HepG2 (cell line): ENCODE measurements around the gene CMKLR1. TPM values are rescaled to one million over a fixed set of nuclear protein-coding genes. Genes with fewer than 3 reads are reported as not detected.

ENCODE experiments used
- ATAC-seq: fragments of 200-7000 bp; cut with Tn5 transposase; 3 replicates; pipeline ENCODE4 v1.9.1; 2020; ENCODE audit warnings: mild to moderate bottlenecking, moderate library complexity
- BruUV-seq: library from RNA; stranded (reverse); fragments of 400-500 nt; replicated peaks from 2 replicates; lab custom pipeline; 2021; lab: Mats Ljungman, UMichigan
- CTCF ChIA-PET: fragments of 300-600 bp; formaldehyde crosslinking; extraction: SDS; loops from one replicate; lab custom pipeline; 2021; ENCODE audit warnings: low total read pairs, inconsistent platforms, low intra/inter-chr PET ratio; lab: Yijun Ruan, JAX
- POLR2A ChIA-PET: fragments of 350-600 bp; sonication (Branson Sonifier 250); formaldehyde crosslinking; loops from one replicate; lab custom pipeline; 2020; ENCODE audit warnings: antibody characterized with exemption, inconsistent platforms; lab: Yijun Ruan, JAX
- DNase-seq: peaks from one replicate; pipeline ENCODE4 v3.0.0-alpha.2; 2015; ENCODE audit warnings: low spot score
- FAIRE-seq: peaks from 3 replicates; lab custom pipeline; 2011; peaks lifted over from hg19 to GRCh38; lab: Jason Lieb, UNC
- H2AFZ ChIP-seq: one replicate; pipeline ENCODE4 v1.6.1; 2011; ENCODE audit warnings: low read length, inconsistent platforms
- H3K27ac ChIP-seq: fragments of 300-600 bp; 3 replicates; pipeline ENCODE4 v1.8.0; 2011; ENCODE audit warnings: mixed run types, mild to moderate bottlenecking, mixed read lengths, low read length, inconsistent platforms; ENCODE audit not compliant: insufficient read depth; ENCODE audit errors: extremely low read length
- H3K27me3 ChIP-seq, 2 experiments: fragments of 200-600 bp in 1 of 2; 2 replicates in 1 of 2; 3 replicates in 1 of 2; pipeline versions ENCODE4 v1.6.0 to v1.8.0; 2011; ENCODE audit warnings: low read length in 2 of 2, mild to moderate bottlenecking in 2 of 2, moderate library complexity in 2 of 2, inconsistent platforms in 1 of 2; ENCODE audit not compliant: insufficient read depth in 2 of 2, control insufficient read depth in 1 of 2
- H3K36me3 ChIP-seq, 2 experiments: fragments of 200-600 bp in 1 of 2; replicated peaks in 1 of 2; 2 replicates in 1 of 2; 3 replicates in 1 of 2; pipeline versions ENCODE4 v1.5.1 to v1.8.0; 2011; ENCODE audit warnings: low read length in 2 of 2, inconsistent platforms in 1 of 2; ENCODE audit not compliant: insufficient read depth in 2 of 2, control insufficient read depth in 1 of 2
- H3K4me1 ChIP-seq: 2 replicates; pipeline ENCODE4 v1.5.1; 2012; ENCODE audit warnings: low read length, inconsistent platforms; ENCODE audit not compliant: insufficient read depth
- H3K4me2 ChIP-seq: 2 replicates; pipeline ENCODE4 v1.6.0; 2011; ENCODE audit warnings: low read depth, low read length, inconsistent platforms
- H3K4me3 ChIP-seq, 3 experiments: fragments of 200-600 bp in 1 of 3; sonication (generic), shearing (Covaris generic) in 1 of 3; replicated peaks in 1 of 3; 2 replicates each; pipeline ENCODE4 v1.5.1; 2011 to 2016; ENCODE audit warnings: low read length in 3 of 3, inconsistent platforms in 2 of 3, low read depth in 2 of 3, mild to moderate bottlenecking in 2 of 3, control low read depth in 1 of 3, mixed read lengths in 1 of 3; ENCODE audit not compliant: insufficient read depth in 1 of 3
- H3K79me2 ChIP-seq: one replicate; pipeline ENCODE4 v1.6.1; 2011; ENCODE audit warnings: low read length, inconsistent platforms; ENCODE audit not compliant: insufficient read depth
- H3K9ac ChIP-seq: 2 replicates; pipeline ENCODE4 v1.6.0; 2011; ENCODE audit warnings: mild to moderate bottlenecking, low read depth, low read length, inconsistent platforms; ENCODE audit not compliant: insufficient read depth
- H3K9me3 ChIP-seq: 2 replicates; pipeline ENCODE4 v1.5.1; 2012; ENCODE audit warnings: mild to moderate bottlenecking, low read length
- H4K20me1 ChIP-seq: 2 replicates; pipeline ENCODE4 v1.6.0; 2011; ENCODE audit warnings: inconsistent platforms, mild to moderate bottlenecking, low read length, moderate library complexity; ENCODE audit not compliant: insufficient read depth
- EHMT2 ChIP-seq: fragments of 200-600 bp; sonication (generic); IDR thresholded peaks from 2 replicates; pipeline ENCODE4 v1.7.0; 2017; ENCODE audit warnings: antibody characterized with exemption, low read depth, low read length, borderline replicate concordance
- ETV6 ChIP-seq: sonication (generic); formaldehyde crosslinking; conservative IDR thresholded peaks from 2 replicates; pipeline ENCODE4 v1.4.0; 2020; ENCODE audit warnings: missing genetic modification reagents
- EZH2 ChIP-seq: conservative IDR thresholded peaks from 2 replicates; pipeline ENCODE4 v1.6.1; 2012; ENCODE audit warnings: mild to moderate bottlenecking, low read depth, low read length, moderate library complexity
- GFI1 ChIP-seq: sonication (generic); formaldehyde crosslinking; IDR thresholded peaks from 2 replicates; pipeline ENCODE4 v1.5.0; 2020; ENCODE audit warnings: missing genetic modification reagents, mild to moderate bottlenecking, borderline replicate concordance
- NFE2 ChIP-seq: sonication (generic); formaldehyde crosslinking; IDR thresholded peaks from 2 replicates; pipeline ENCODE4 v1.4.0; 2020; ENCODE audit warnings: missing genetic modification reagents
- RFXANK ChIP-seq: IDR thresholded peaks from 2 replicates; pipeline ENCODE4 v1.6.1; 2016
- RFXAP ChIP-seq: sonication (generic); formaldehyde crosslinking; IDR thresholded peaks from 2 replicates; pipeline ENCODE4 v1.4.0; 2020; ENCODE audit warnings: missing genetic modification reagents, borderline replicate concordance
- SAP130 ChIP-seq: IDR thresholded peaks from 2 replicates; pipeline ENCODE4 v1.6.1; 2016; ENCODE audit warnings: low read depth
- ZNF224 ChIP-seq: sonication (generic); formaldehyde crosslinking; IDR thresholded peaks from 2 replicates; pipeline ENCODE4 v1.5.0; 2020; ENCODE audit warnings: mild to moderate bottlenecking, missing genetic modification reagents
- ZNF431 ChIP-seq: sonication (generic); formaldehyde crosslinking; IDR thresholded peaks from 2 replicates; pipeline ENCODE4 v1.9.0; 2022; ENCODE audit warnings: missing genetic modification reagents, low read depth, mild to moderate bottlenecking, borderline replicate concordance
- ZNF546 ChIP-seq: sonication (generic); formaldehyde crosslinking; conservative IDR thresholded peaks from 2 replicates; pipeline ENCODE4 v1.8.1; 2023; ENCODE audit warnings: mild to moderate bottlenecking, missing genetic modification reagents
- WGBS: methylation state at CpG from one replicate; pipeline ENCODE4 v1.1.6; 2017; ENCODE audit warnings: low lambda C conversion rate; 5-methylcytosine and 5-hydroxymethylcytosine counted together
- in situ Hi-C: cut with HindIII; loops from 2 replicates; pipeline ENCODE4 v1.10.0; 2017; ENCODE audit warnings: low pct_unique_long_range_greater_than_20kb; ENCODE audit not compliant: extremely low pct_ligation_motif_present
- intact Hi-C: fragments of 100-400 bp; cut with micrococcal nuclease; formaldehyde crosslinking; loops from one replicate; pipeline ENCODE4 v1.10.0; 2022; ENCODE audit not compliant: unreplicated experiment
- polyA plus RNA-seq, 8 experiments: library from polyadenylated mRNA; depleted of rRNA in 3 of 8; stranded (reverse) in 7 of 8; unstranded in 1 of 8; fragments of >200 nt; fragmentation: Illumina TruSeq in 4 of 8; extraction: Trizol in 4 of 8; gene quantifications; 2 replicates each; pipeline versions ENCODE4 v1.2.1 to v1.2.3, GENCODE V29; 2011 to 2016; ENCODE audit warnings: low read depth in 4 of 8, missing spikeins in 1 of 8, mixed read lengths in 1 of 8; ENCODE audit not compliant: insufficient read depth in 1 of 8
- total RNA-seq, 5 experiments: library from RNA; depleted of rRNA; stranded (reverse); fragments of >200 nt; fragmentation: Illumina TruSeq; extraction: Trizol; gene quantifications; 2 replicates each; pipeline ENCODE4 v1.2.3, GENCODE V29; 2016; ENCODE audit warnings: low read depth in 1 of 5
- TF ChIP-seq, protein P1 (sequence below): sonication (generic); formaldehyde crosslinking; IDR thresholded peaks from 2 replicates; pipeline ENCODE4 v1.4.0; 2020; ENCODE audit warnings: missing genetic modification reagents
- TF ChIP-seq, protein P2 (sequence below), 2 experiments: sonication (generic) in 1 of 2; formaldehyde crosslinking in 1 of 2; IDR thresholded peaks; 2 replicates each; pipeline versions ENCODE4 v1.4.0 to v1.6.1; 2016 to 2020; ENCODE audit warnings: borderline replicate concordance in 1 of 2, low read depth in 1 of 2, mild to moderate bottlenecking in 1 of 2, missing genetic modification reagents in 1 of 2
- TF ChIP-seq, protein P3 (sequence below): sonication (generic); formaldehyde crosslinking; IDR thresholded peaks from 2 replicates; pipeline ENCODE4 v1.4.0; 2020; ENCODE audit warnings: missing genetic modification reagents

CMKLR1 gene
- total and polyA plus RNA-seq, 2 of the 13 experiments (the other 11 are each of a cell fraction or from before 2014, with no cell fraction given), result not detected

DNA sequence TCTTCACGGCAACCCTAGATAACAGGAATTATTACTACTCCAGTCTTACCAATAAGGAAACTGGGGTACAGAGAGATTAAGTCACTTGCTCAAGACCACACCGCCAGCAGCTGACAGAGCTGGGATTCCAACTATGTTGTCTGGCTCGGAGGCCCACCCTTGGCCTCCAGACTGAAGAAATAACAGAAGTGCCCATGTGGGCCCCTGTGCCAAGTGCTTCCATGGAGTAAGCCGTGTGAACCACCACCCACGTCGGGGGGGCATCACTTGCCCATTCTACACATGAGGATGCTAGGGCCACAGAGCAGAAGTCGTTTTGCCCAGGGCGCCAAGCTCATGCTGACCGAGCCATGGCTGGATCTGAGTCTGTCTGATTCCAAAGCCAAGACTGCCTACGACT lies 926 bp upstream of the CMKLR1 start:
- intact Hi-C loops, result no loop called here
- no peak overlapping the region for H2AFZ ChIP-seq
- H3K4me2 ChIP-seq, result no peak overlapping the region
- no TSS peak for BruUV-seq
- no peaks in the 10 kb centered on the region for H3K79me2 ChIP-seq
- ChIA-PET POLR2A (no interaction called here), CTCF (no interaction called here)
- no peaks in the 10 kb centered on the region for H3K4me1 ChIP-seq
- no peak overlapping the region for H3K9ac ChIP-seq
- no peaks in the 10 kb centered on the region for H4K20me1 ChIP-seq
- in situ Hi-C loops, result no loop called here
- FAIRE-seq (no peak), DNase-seq (no peak), ATAC-seq (no peak)
- no peak overlapping the region for H3K27ac ChIP-seq
- no peaks in the 10 kb centered on the region for H3K9me3 ChIP-seq
- peaks cover 5 to 28% of the 10 kb centered on the region in 2 experiments; a peak in 4 of 5 replicates for H3K27me3 ChIP-seq
- H3K4me3 ChIP-seq, result no peak overlapping the region
- TF ChIP-seq ETV6 (no peak), ZNF431 (CRISPR knock-in tag) (no peak), RFXAP (no peak), SAP130 (CRISPR knock-in tag) (no peak), RFXANK (CRISPR knock-in tag) (no peak), ZNF546 (no peak), ZNF224 (no peak), GFI1 (CRISPR knock-in tag) (no peak), NFE2 (CRISPR knock-in tag) (no peak), EHMT2 (no peak), EZH2 (no peak)
- TF ChIP-seq, protein P1, sequence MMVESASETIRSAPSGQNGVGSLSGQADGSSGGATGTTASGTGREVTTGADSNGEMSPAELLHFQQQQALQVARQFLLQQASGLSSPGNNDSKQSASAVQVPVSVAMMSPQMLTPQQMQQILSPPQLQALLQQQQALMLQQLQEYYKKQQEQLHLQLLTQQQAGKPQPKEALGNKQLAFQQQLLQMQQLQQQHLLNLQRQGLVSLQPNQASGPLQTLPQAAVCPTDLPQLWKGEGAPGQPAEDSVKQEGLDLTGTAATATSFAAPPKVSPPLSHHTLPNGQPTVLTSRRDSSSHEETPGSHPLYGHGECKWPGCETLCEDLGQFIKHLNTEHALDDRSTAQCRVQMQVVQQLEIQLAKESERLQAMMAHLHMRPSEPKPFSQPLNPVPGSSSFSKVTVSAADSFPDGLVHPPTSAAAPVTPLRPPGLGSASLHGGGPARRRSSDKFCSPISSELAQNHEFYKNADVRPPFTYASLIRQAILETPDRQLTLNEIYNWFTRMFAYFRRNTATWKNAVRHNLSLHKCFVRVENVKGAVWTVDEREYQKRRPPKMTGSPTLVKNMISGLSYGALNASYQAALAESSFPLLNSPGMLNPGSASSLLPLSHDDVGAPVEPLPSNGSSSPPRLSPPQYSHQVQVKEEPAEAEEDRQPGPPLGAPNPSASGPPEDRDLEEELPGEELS (CRISPR knock-in tag), result no peak
- TF ChIP-seq, protein P2, sequence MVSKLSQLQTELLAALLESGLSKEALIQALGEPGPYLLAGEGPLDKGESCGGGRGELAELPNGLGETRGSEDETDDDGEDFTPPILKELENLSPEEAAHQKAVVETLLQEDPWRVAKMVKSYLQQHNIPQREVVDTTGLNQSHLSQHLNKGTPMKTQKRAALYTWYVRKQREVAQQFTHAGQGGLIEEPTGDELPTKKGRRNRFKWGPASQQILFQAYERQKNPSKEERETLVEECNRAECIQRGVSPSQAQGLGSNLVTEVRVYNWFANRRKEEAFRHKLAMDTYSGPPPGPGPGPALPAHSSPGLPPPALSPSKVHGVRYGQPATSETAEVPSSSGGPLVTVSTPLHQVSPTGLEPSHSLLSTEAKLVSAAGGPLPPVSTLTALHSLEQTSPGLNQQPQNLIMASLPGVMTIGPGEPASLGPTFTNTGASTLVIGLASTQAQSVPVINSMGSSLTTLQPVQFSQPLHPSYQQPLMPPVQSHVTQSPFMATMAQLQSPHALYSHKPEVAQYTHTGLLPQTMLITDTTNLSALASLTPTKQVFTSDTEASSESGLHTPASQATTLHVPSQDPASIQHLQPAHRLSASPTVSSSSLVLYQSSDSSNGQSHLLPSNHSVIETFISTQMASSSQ (IDR thresholded peaks at IDR 0.05; ENCODE audit: low read depth), result no peak
- TF ChIP-seq, protein P2 (CRISPR knock-in tag; IDR thresholded peaks at IDR 0.05; ENCODE audit: borderline replicate concordance), result no peak
- TF ChIP-seq, protein P3, sequence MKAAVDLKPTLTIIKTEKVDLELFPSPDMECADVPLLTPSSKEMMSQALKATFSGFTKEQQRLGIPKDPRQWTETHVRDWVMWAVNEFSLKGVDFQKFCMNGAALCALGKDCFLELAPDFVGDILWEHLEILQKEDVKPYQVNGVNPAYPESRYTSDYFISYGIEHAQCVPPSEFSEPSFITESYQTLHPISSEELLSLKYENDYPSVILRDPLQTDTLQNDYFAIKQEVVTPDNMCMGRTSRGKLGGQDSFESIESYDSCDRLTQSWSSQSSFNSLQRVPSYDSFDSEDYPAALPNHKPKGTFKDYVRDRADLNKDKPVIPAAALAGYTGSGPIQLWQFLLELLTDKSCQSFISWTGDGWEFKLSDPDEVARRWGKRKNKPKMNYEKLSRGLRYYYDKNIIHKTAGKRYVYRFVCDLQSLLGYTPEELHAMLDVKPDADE (CRISPR knock-in tag), result no peak
- H3K36me3 ChIP-seq, result no peaks in the 10 kb centered on the region
- WGBS, result 23% methylated on average over 9 of the region's 10 CpGs
